ENCODE measurements around the gene NFIC.
"Not testable (repeated sequence)": the region's sequence is repeated elsewhere in the genome, so short reads cannot be mapped to it uniquely, and the experiment has no call there.

Gene NFIC

DNA sequence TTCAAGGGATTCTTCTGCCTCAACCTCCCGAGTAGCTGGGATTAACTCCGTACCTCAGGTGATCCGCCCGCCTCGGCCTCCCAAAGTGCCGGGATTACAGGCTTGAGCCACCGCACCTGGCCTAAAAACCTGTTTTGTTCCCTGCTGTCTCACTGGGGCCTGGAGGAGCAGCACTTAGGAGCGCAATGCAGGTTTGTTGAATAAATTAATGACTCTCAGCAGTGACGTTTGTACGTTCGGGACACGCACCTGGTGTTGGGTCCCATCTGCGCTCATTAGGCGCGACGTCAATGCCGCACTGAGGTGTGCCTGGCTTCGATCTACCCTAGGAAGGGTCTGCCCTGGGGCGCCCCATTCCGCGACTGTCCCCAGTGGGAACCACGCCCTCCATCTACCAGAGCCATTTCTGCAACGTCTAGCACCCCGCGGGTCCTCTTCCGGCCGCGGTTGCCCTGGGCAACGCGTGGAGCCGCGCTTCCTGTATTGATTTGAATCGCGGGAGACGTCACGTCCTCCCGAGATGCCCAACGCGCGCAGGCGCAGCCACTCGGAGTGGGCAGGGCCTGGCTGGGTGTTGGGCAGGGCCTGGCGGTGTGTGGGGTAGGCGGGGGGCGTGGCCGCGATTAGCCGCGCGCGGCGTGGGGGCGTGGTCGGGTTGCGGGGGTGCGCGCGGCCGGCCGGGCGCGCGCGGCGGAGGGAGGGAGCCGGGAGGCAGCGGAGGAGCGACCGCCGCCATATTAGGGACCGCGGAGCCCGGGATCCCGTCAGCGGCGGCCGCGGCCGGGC, 139.4 kb downstream of the NFIC start, which contains the start of gene FZR1:
Gene FZR1 (plus strand): TSS at position 714 of the 786 bp plus-strand sequence. CDS start 16,679 bp downstream, outside the sequence.
- peak within 1 kb of the TSS; percentile 75 for H3K4me3 ChIP-seq (replicated peaks; ENCODE audit: low read depth, low read length)
- TF ChIP-seq, protein P1, sequence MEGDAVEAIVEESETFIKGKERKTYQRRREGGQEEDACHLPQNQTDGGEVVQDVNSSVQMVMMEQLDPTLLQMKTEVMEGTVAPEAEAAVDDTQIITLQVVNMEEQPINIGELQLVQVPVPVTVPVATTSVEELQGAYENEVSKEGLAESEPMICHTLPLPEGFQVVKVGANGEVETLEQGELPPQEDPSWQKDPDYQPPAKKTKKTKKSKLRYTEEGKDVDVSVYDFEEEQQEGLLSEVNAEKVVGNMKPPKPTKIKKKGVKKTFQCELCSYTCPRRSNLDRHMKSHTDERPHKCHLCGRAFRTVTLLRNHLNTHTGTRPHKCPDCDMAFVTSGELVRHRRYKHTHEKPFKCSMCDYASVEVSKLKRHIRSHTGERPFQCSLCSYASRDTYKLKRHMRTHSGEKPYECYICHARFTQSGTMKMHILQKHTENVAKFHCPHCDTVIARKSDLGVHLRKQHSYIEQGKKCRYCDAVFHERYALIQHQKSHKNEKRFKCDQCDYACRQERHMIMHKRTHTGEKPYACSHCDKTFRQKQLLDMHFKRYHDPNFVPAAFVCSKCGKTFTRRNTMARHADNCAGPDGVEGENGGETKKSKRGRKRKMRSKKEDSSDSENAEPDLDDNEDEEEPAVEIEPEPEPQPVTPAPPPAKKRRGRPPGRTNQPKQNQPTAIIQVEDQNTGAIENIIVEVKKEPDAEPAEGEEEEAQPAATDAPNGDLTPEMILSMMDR (IDR thresholded peaks at IDR 0.05; ENCODE audit: insufficient read depth, low read length, poor library complexity, severe bottlenecking): peak; percentile 7
- DNase-seq (ENCODE audit: extremely low read depth, insufficient read length): peak; percentile 100
- no peaks in the 10 kb centered on the region for H3K27me3 ChIP-seq (replicated peaks; ENCODE audit: control insufficient read depth, insufficient read depth, low read length)
- peaks cover 7% of the 10 kb centered on the region for H3K36me3 ChIP-seq (ENCODE audit: control insufficient read depth, insufficient read depth, low read length)

DNA sequence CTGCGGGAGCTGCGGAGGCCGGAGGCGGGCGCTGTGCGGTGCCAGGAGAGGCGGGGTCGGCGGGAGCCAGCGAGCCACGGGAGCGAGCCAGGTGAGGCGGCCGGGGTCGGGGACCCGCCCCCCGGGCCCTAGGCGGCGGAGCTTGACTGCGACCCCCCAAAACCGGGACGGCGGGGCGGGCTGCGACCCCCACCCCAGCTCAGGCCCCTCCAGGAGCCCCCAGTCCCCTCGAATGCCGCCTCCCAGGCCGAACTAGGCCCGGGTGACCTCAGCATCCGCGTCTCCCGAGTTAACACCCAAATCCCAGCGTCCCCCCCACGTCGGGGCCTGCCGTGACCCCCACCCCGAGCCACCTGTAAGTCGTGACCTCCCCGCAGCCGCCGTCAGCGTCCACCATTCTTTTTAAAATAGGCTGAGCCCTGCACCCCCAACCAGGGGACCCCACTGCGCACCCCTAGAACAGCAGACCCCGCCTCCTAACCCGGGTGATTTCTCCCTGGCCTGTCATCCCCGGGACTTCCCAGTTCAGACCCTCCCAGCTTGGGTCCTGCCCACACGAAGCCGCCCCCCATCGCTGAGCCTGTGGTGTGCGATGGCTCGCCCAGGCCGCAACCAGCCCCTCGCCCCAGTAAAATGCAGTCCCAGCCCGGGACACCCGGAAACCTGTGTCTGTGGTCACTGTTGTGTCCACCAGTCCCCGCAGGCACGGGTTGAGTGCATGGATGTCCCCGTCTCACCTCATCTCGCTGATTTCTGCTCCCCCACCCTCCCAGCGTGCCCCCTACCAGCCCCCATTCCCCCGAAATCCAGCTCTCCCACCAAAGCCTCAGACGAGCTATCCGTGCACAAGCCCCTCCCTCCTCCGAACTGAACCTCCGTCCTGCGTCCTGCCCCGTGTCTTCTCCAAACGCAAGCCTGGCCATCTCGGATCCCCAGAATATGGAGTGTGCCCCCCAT, 140.3 kb downstream of the NFIC start:
- TF ChIP-seq, protein P1 (IDR thresholded peaks at IDR 0.05; ENCODE audit: insufficient read depth, low read length, poor library complexity, severe bottlenecking): no peak
- Histone ChIP-seq H3K36me3 (ENCODE audit: control insufficient read depth, insufficient read depth, low read length) (peaks cover 7% of the 10 kb centered on the region), H3K27me3 (replicated peaks; ENCODE audit: control insufficient read depth, insufficient read depth, low read length) (no peaks in the 10 kb centered on the region), H3K4me3 (replicated peaks; ENCODE audit: low read depth, low read length) (peak overlapping the region; percentile 75)
- no peak for DNase-seq (ENCODE audit: extremely low read depth, insufficient read length)

DNA sequence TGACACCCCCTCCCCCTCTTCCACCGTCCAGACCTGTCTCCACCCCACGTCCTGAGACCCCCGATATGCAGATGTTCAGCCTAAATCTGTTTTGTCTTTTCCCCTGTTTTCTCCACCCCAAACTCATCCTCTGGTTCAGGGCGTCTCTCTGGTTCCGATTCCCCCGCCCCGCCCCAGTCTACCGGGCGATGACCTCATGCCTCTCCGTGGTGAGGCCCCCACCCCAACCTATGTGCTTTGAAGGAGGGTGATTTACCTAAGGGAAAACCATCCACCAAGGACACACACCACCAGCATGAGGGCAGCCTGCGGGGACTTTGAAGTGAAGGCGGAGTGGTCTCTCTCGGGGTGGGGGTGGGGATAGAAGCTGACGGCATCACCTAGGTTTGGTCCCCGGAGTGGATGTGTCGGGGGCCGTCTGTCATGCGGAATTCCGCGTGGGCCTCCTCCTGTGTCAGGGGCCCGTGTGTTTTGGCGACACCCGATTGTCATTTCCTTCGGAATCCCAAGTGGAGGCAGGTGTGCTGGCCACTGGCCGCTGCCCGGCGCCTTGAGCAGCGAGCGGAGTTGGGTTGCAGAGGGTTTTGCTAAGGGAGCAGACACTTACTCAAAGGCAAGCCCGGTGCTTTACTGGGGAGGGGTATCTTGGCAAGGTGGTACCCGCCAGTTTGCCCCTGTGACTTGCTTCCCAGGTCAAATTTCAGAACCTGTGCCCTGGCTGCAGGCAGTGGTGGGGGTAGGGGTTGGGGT, 141.2 kb downstream of the NFIC start:
- no peak for DNase-seq (ENCODE audit: extremely low read depth, insufficient read length)
- TF ChIP-seq, protein P1 (IDR thresholded peaks at IDR 0.05; ENCODE audit: insufficient read depth, low read length, poor library complexity, severe bottlenecking): no peak
- Histone ChIP-seq H3K36me3 (ENCODE audit: control insufficient read depth, insufficient read depth, low read length) (peaks cover 7% of the 10 kb centered on the region), H3K27me3 (replicated peaks; ENCODE audit: control insufficient read depth, insufficient read depth, low read length) (no peaks in the 10 kb centered on the region), H3K4me3 (replicated peaks; ENCODE audit: low read depth, low read length) (peak overlapping the region; percentile 75)

DNA sequence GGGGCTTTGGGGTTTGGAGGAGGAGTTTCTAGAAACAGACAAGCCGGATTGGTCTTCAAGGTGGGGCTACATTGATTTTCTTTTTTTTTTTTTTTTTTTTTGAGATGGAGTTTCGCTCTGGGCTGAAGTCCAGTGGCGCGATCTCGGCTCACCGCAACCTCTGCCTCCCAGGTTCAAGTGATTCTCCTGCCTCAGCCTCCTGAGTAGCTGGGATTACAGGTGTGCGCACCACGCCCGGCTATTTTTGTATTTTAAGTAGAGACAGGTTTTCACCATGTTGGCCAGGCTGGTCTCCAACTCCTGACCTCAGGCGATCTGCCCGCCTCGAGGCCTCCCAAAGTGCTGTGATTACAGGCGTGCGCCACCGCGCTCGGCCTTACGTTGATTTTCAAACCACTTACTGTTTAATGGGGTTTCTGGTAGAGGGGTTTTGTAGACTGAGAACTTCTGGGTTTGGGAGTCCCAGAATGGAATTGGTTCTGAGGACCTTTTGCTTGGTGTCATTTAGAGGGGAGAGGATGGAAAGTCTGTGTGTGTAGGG, 141.8 kb downstream of the NFIC start:
- H3K4me3 ChIP-seq (replicated peaks; ENCODE audit: low read depth, low read length); DNase-seq (ENCODE audit: extremely low read depth, insufficient read length); H3K36me3 ChIP-seq (ENCODE audit: control insufficient read depth, insufficient read depth, low read length); H3K27me3 ChIP-seq (replicated peaks; ENCODE audit: control insufficient read depth, insufficient read depth, low read length): not testable (repeated sequence)

DNA sequence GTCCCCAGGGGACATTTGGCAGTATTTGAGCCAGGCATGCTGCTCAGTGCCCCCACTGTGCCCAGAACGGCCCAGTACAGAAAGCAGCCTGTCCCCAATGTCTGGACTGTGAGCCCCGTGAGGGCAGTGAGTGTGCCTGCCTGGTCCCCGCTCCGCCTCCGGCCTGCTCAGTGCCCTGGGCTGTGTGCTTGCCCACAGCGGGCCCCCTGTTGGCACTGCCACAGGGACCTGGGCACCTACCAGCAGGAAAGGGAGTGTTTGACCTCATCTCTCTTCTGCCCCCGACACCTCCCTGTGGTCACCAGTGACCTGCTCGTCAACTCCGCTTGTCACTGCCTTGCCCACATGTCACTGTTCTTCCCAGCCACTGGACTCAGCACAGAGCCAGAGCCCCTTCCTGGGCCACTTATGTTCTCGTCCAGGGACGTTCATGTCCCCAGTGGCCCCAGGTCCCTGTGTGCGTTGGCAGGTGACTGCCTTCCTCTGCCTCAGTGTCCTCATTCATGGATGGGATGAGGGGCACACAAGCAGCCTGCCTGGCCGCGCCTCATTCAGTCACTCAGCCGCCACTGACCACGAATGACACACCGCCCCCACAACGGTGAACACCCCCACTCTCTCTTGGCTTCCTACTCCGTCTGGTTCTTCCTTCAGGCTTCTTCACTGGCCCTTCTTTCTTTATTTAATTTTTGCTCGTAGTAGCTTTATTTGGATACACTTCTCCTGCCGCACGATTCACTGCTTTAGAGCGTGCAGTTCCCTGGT, 142.6 kb downstream of the NFIC start:
- H3K4me3 ChIP-seq (replicated peaks; ENCODE audit: low read depth, low read length): no peak overlapping the region
- H3K36me3 ChIP-seq (ENCODE audit: control insufficient read depth, insufficient read depth, low read length): peaks cover 7% of the 10 kb centered on the region
- no peaks in the 10 kb centered on the region for H3K27me3 ChIP-seq (replicated peaks; ENCODE audit: control insufficient read depth, insufficient read depth, low read length)
- no peak for DNase-seq (ENCODE audit: extremely low read depth, insufficient read length)
- TF ChIP-seq, protein P1 (IDR thresholded peaks at IDR 0.05; ENCODE audit: insufficient read depth, low read length, poor library complexity, severe bottlenecking): no peak
